Fibroblast of mammary gland (primary cell): ENCODE measurements around the gene MIEF1.

Experiments
- DNase-seq: peaks from one replicate; pipeline ENCODE4 v3.0.0-alpha.2; 2010; ENCODE audit warnings: low read depth
- H3K4me3 ChIP-seq: 2 replicates; pipeline ENCODE4 v1.5.1; 2011; ENCODE audit warnings: low read depth, mild to moderate bottlenecking, low read length, moderate library complexity; ENCODE audit not compliant: control insufficient read depth
- CTCF ChIP-seq: conservative IDR thresholded peaks from 2 replicates; pipeline ENCODE4 v1.5.1; 2011; ENCODE audit warnings: low read depth, low read length, inconsistent platforms; ENCODE audit not compliant: control insufficient read depth, insufficient read depth

MIEF1 gene

GRCh38 chr22:39475337-39475736 is 26.8 kb upstream of the MIEF1 start:
- no peak for DNase-seq
- no peak for TF ChIP-seq CTCF
- H3K4me3 ChIP-seq, result no peak overlapping the region

DNA sequence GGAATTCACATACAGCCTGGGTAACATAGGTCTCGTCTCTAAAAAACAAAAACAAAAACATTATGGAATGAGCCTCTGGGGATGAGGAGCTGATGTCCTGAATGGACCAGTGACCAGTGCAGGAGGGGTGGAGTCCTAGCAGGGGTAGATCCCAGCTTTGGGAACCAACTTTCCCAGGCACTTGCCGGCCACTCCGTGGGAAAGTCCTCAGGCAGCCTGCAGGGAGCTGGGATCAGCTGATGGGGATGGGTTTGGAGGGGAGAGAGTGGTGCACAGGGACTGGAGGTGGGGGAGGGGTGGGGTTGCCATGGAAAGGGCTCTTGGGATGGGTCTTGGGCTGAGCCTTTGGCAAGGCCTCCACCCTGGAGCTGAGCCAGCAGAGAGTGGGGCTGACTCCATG is 26.2 kb upstream of the MIEF1 start:
- DNase-seq, result no peak
- TF ChIP-seq CTCF, result no peak
- H3K4me3 ChIP-seq, result no peak overlapping the region

- DNase-seq, result no peak
- no peak for TF ChIP-seq CTCF
- no peak overlapping the region for H3K4me3 ChIP-seq
Measured at GRCh38 chr22:39476664-39477063, 25.4 kb upstream of the MIEF1 start.

- no peak for DNase-seq
- H3K4me3 ChIP-seq, result no peak overlapping the region
- TF ChIP-seq CTCF, result no peak
Measured at GRCh38 chr22:39477542-39477941, 24.5 kb upstream of the MIEF1 start.

- no peak for TF ChIP-seq CTCF
- no peak for DNase-seq
- H3K4me3 ChIP-seq, result no peak overlapping the region
Measured at GRCh38 chr22:39478441-39478850, 23.6 kb upstream of the MIEF1 start.

GRCh38 chr22:39479254-39479653 is 22.8 kb upstream of the MIEF1 start:
- DNase-seq, result no peak
- no peak for TF ChIP-seq CTCF
- H3K4me3 ChIP-seq, result no peak overlapping the region

- no peak overlapping the region for H3K4me3 ChIP-seq
- TF ChIP-seq CTCF, result no peak
- no peak for DNase-seq
Measured at GRCh38 chr22:39480557-39480956, 21.5 kb upstream of the MIEF1 start.
